ENCODE measurements around the gene RAPGEF3.

Gene RAPGEF3

GRCh38 chr12:47700263-47700662, 58.4 kb downstream of the RAPGEF3 start:
- no peaks in the 10 kb centered on the region for H3K27me3 ChIP-seq (ENCODE audit: control insufficient read depth in 2 of 2, insufficient read depth in 2 of 2, low read length in 2 of 2)
- no peaks in the 10 kb centered on the region for H3K9me3 ChIP-seq (ENCODE audit: control insufficient read depth in 2 of 2, low read length in 2 of 2)
- H3K4me1 ChIP-seq (ENCODE audit: control insufficient read depth in 2 of 2, insufficient read depth in 2 of 2, low read length in 2 of 2) = peaks cover 3 to 5% of the 10 kb centered on the region in 2 donors
- peaks cover 8 to 19% of the 10 kb centered on the region in 2 donors for H3K36me3 ChIP-seq (ENCODE audit: control insufficient read depth in 2 of 2, insufficient read depth in 2 of 2, low read length in 2 of 2)
- no peak overlapping the region for H3K4me3 ChIP-seq (ENCODE audit: low read length in 2 of 2)
- no peak overlapping the region for H3K9ac ChIP-seq (ENCODE audit: low read depth in 1 of 2, low read length in 2 of 2)
- H3K27ac ChIP-seq (ENCODE audit: low read depth in 2 of 2, low read length in 2 of 2) = no peak overlapping the region

DNA sequence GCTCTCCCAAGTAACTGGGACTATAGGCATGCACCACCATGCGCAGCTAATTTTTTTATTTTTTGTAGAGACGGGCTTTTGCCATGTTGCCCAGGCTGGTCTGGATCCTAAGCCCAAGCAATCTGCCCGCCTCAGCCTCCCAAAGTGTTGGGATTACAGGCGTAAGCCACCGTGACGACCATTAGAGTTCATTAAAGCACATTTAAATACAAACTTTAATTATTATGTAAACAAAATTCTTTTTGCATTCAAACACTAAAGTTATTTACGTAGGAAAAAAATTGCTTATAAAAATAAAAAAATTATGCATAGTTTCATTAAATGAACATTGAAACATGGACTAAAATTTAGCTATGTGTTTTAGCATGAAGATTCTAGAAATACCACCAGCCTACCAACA, 60.0 kb downstream of the RAPGEF3 start:
- H3K4me1 ChIP-seq (ENCODE audit: control insufficient read depth in 2 of 2, insufficient read depth in 2 of 2, low read length in 2 of 2) = no peaks in the 10 kb centered on the region
- H3K9me3 ChIP-seq (ENCODE audit: control insufficient read depth in 2 of 2, low read length in 2 of 2) = no peaks in the 10 kb centered on the region
- H3K36me3 ChIP-seq (ENCODE audit: control insufficient read depth in 2 of 2, insufficient read depth in 2 of 2, low read length in 2 of 2) = peaks cover 11 to 23% of the 10 kb centered on the region in 2 donors
- H3K9ac ChIP-seq (ENCODE audit: low read depth in 1 of 2, low read length in 2 of 2) = no peak overlapping the region
- no peaks in the 10 kb centered on the region for H3K27me3 ChIP-seq (ENCODE audit: control insufficient read depth in 2 of 2, insufficient read depth in 2 of 2, low read length in 2 of 2)
- H3K27ac ChIP-seq (ENCODE audit: low read depth in 2 of 2, low read length in 2 of 2) = no peak overlapping the region
- H3K4me3 ChIP-seq (ENCODE audit: low read length in 2 of 2) = no peak overlapping the region

GRCh38 chr12:47698055-47698454, 60.6 kb downstream of the RAPGEF3 start:
- Histone ChIP-seq H3K27me3 (ENCODE audit: control insufficient read depth in 2 of 2, insufficient read depth in 2 of 2, low read length in 2 of 2) (no peaks in the 10 kb centered on the region), H3K9ac (ENCODE audit: low read depth in 1 of 2, low read length in 2 of 2) (no peak overlapping the region), H3K27ac (ENCODE audit: low read depth in 2 of 2, low read length in 2 of 2) (no peak overlapping the region), H3K36me3 (ENCODE audit: control insufficient read depth in 2 of 2, insufficient read depth in 2 of 2, low read length in 2 of 2) (peaks cover 11 to 23% of the 10 kb centered on the region in 2 donors), H3K4me3 (ENCODE audit: low read length in 2 of 2) (no peak overlapping the region), H3K4me1 (ENCODE audit: control insufficient read depth in 2 of 2, insufficient read depth in 2 of 2, low read length in 2 of 2) (no peaks in the 10 kb centered on the region), H3K9me3 (ENCODE audit: control insufficient read depth in 2 of 2, low read length in 2 of 2) (no peaks in the 10 kb centered on the region)

DNA sequence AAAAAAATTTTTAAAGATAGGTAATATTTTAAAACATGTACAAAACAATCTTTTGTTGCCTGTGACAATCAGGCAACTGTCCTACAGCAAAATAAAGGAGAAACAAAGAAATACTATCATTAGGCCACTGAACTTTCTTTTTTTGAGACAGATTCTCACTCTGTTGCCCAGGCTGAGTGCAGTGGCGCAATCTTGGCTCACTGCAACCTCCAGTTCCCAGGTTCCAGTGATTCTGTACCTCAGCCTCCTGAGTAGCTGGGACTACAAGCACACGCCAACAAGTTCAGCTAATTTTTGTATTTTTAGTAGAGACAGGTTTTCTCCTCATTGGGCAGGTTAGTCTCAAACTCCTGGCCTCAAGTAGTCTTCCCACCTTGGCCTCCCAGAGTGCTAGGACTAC, 69.5 kb downstream of the RAPGEF3 start:
- no peak overlapping the region for H3K27ac ChIP-seq (ENCODE audit: low read depth in 2 of 2, low read length in 2 of 2)
- H3K4me3 ChIP-seq (ENCODE audit: low read length in 2 of 2) = no peak overlapping the region
- H3K4me1 ChIP-seq (ENCODE audit: control insufficient read depth in 2 of 2, insufficient read depth in 2 of 2, low read length in 2 of 2) = no peaks in the 10 kb centered on the region
- H3K27me3 ChIP-seq (ENCODE audit: control insufficient read depth in 2 of 2, insufficient read depth in 2 of 2, low read length in 2 of 2) = no peaks in the 10 kb centered on the region
- H3K9ac ChIP-seq (ENCODE audit: low read depth in 1 of 2, low read length in 2 of 2) = no peak overlapping the region
- peaks cover 5 to 12% of the 10 kb centered on the region in 2 donors for H3K36me3 ChIP-seq (ENCODE audit: control insufficient read depth in 2 of 2, insufficient read depth in 2 of 2, low read length in 2 of 2)
- no peaks in the 10 kb centered on the region for H3K9me3 ChIP-seq (ENCODE audit: control insufficient read depth in 2 of 2, low read length in 2 of 2)

- peaks cover 5 to 11% of the 10 kb centered on the region in 2 donors for H3K36me3 ChIP-seq (ENCODE audit: control insufficient read depth in 2 of 2, insufficient read depth in 2 of 2, low read length in 2 of 2)
Measured at GRCh38 chr12:47687636-47688035, 71.0 kb downstream of the RAPGEF3 start.

DNA sequence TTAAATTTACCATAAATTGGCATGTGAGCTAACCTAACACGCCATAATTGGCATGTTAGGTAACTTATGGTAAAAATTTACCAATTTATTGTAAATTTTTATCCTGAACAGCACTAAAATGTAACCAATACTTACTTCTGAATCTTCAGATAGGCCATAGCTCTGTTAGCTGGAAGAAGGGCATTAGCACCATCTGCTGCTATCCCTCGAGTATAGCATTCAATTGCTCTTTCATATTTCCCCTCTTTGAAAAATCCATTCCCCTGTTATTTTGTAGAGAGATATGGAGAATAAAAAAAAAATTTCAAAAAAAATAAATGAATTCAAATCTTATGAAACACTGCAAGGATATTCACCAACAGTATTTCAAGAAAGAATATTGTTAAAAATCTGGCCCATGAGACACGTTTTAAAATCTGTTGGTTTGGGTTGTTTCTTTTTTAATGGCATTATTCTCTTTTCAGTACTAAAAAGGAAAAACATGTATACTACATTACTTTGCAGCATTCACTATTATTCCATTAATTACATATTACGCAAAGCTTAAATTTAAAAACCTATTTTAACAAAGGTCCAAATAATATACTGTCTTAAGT, 71.9 kb downstream of the RAPGEF3 start:
- H3K4me1 ChIP-seq (ENCODE audit: control insufficient read depth in 2 of 2, insufficient read depth in 2 of 2, low read length in 2 of 2) = no peaks in the 10 kb centered on the region
- no peak overlapping the region for H3K9ac ChIP-seq (ENCODE audit: low read depth in 1 of 2, low read length in 2 of 2)
- H3K27ac ChIP-seq (ENCODE audit: low read depth in 2 of 2, low read length in 2 of 2) = no peak overlapping the region
- peaks cover 2 to 3% of the 10 kb centered on the region in 2 donors for H3K36me3 ChIP-seq (ENCODE audit: control insufficient read depth in 2 of 2, insufficient read depth in 2 of 2, low read length in 2 of 2)
- H3K9me3 ChIP-seq (ENCODE audit: control insufficient read depth in 2 of 2, low read length in 2 of 2) = no peaks in the 10 kb centered on the region
- no peaks in the 10 kb centered on the region for H3K27me3 ChIP-seq (ENCODE audit: control insufficient read depth in 2 of 2, insufficient read depth in 2 of 2, low read length in 2 of 2)
- H3K4me3 ChIP-seq (ENCODE audit: low read length in 2 of 2) = no peak overlapping the region

More at GRCh38 chr12:47687636-47688035, 71.0 kb downstream of the RAPGEF3 start:
- no peak overlapping the region for H3K4me3 ChIP-seq (ENCODE audit: low read length in 2 of 2)
- H3K9me3 ChIP-seq (ENCODE audit: control insufficient read depth in 2 of 2, low read length in 2 of 2) = no peaks in the 10 kb centered on the region
- no peak overlapping the region for H3K27ac ChIP-seq (ENCODE audit: low read depth in 2 of 2, low read length in 2 of 2)
- H3K4me1 ChIP-seq (ENCODE audit: control insufficient read depth in 2 of 2, insufficient read depth in 2 of 2, low read length in 2 of 2) = no peaks in the 10 kb centered on the region
- no peaks in the 10 kb centered on the region for H3K27me3 ChIP-seq (ENCODE audit: control insufficient read depth in 2 of 2, insufficient read depth in 2 of 2, low read length in 2 of 2)
- H3K9ac ChIP-seq (ENCODE audit: low read depth in 1 of 2, low read length in 2 of 2) = no peak overlapping the region

Measured in mucosa of rectum (tissue), 2 donors.